NCI-H1048 (cell line): ENCODE data around the gene TXLNA.

ENCODE experiments used
- DNase-seq: peaks from one replicate; lab custom pipeline; 2025; lab: John Stamatoyannopoulos, UW

The TXLNA gene

DNA sequence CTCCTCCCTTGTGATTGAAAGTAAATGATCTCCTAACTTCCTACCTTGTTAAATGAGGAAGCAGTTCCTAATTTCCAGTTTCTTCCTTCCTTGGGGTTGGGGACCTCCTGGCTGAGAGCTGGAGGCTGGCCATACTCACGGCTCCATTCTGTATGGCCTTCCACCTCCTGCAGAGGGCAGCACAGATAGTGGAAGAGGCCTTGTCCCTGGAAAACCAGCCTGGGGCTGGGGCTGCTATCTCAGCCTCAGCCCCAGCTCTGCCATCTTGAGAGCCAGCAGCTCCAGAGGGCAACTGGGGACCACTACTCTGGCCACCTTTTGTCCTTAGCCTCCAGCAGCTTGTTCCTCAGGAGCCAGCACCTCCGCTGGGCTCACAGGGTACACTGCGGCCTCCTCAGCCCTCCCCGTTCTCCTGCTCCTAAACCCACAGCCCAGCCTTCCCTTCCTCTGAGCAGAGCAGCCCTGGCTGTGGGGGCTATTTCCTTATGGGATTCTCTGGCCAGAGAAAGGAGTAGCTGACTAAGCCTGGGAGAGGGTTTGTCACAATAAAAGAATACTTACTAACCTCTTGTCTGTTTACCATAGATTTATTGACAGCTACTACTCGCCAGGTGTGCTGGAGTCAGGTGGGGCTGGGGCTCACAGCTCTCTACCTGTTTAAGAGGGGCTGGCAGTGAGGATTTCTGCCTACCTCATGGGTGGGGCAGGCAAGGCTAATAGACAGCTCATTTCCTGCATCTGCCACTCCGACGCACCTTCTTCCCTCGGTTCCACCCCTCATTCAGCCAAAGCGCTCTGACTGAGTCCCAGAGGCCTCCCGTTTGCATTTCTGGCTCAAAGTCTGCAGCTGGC is 36.4 kb downstream of the TXLNA start:
- DNase-seq: no peak

DNA sequence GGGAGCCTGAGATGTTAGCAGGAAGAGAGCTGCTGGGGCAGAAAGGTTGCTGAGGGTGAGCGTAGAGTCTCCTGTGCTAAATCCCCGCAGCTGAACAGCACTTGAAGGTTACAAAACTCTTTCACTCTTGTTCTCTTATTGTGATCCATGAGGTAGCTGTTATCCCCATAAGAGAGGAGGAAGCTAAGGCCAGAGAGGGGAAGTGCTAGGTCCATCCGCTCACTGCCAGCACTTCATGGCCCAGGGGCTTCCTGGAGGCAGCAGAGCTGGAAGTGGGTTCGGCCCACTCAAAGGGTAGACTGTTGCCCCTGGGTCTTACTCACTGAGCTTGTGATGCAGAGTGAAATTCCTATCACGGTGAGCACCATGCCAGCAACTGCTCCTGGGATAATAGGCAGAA is 37.1 kb downstream of the TXLNA start:
- no peak for DNase-seq

DNA sequence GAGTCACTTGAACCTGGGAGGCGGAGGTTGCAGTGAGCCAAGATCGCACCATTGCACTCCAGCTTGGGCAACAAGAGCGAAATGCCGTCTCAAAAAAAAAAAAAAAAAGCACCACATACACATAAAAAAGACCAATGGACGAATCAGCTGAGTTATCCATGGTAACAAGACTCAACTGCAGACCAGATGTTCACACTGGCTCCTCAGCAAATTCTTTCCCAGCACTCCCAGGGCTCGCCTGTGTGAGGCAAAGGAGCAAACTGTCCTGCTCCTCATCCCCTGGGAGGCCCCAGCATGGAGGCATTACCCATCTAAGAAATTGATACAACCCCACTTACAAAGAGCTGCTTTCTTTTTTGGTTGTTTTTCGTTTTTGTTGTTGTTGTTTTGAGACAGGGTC is 39.5 kb downstream of the TXLNA start:
- no peak for DNase-seq

DNA sequence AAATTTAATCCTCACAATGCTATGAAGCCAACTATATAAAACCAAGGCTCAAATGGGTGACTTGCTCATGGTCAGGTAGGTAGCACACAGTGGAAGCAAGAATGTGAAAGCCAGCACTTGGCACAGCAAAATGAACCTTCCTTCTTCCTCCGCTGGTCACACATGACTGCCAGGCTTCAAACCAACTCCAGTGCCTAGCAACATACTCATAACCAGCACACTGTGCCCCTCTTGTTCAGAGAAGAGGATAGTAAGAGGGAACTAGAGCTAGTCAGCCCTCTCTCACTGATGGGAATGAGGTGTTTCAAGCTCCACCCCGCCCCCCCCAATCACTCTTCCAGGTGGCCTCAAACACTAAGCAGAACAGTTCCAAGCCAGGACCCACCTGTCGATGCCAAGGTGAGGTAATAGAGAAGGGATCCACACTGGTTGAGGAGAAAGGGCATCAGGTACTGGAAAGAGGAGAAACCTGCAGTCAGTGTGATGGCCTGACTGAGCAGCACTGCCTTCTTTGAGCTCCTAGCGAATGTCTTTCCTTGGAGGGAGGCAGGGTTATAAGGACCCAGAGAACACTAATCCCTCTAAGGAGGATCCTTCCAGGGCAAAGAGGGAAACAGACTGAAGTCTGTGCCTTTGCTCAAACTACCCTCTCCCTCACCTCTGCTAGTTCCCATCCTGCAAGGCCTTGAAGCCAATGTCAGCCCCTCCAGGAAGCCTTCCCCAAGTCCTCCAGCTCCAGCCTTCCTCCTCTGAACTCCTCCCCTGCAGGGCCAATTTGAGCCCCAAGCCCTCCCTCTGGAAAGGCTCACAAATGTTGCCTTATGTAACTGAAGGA is 41.5 kb downstream of the TXLNA start:
- no peak for DNase-seq

DNA sequence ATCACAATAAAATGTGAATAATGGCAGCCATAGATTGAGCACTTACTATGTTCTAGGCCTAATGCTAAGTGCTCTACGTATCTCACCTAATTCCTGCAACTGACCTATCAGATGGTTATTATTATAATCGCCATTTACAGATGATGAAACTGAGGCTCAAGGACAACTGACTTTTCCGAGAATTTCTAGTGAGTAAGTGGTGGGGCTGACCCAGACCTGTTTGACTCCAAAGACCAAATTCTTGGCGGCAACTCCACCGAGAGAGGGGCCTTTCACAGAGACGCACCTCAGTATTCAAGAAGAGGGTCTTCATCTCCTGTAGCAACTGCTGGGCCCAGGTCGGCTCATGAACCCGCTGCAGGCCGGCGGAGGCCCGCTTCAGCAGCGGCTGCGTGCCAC is 42.1 kb downstream of the TXLNA start:
- DNase-seq: no peak

DNA sequence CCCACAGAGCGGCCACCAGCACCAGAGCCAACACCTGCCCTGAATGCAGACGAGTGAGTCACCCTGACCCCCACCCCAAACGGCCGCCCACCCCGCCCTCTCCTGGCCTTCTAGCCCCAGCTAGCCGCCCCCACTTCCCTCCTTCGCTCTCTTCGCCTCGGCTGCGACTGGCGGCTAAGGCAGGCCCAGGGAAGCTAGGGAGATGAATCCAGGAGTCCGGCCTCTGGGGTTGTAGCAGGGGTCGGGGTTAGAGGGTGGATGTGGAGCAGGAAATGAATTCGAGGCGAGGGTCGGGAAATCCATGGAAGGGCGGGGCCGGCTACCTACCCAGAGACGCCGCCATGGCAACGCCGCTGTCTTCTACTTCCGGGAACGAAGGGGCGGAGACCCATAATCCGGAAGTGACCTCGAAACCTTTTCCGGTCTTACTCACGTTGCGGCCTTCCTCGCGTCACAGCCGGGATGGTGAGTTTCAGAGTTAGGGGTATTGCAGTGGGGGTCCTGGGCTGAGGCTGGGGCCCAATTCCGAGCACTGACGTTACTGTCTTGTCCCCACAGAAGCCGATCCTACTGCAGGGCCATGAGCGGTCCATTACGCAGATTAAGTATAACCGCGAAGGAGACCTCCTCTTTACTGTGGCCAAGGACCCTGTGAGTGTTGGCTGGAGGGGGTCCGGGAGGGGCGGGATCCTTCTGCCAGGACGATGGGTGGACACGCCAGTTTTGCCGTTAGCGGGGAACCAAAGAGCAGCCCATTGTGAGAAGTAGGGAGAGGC is 42.7 kb downstream of the TXLNA start, which contains the start of the genes EIF3I and TMEM234:
EIF3I (plus strand) TSS at position 428 of the 776 bp plus-strand sequence; CDS start at position 463, 35 bp downstream.
TMEM234 (minus strand) TSS at position 374 of the 776 bp plus-strand sequence; CDS start at position 343, 31 bp downstream.
- peak; percentile 72 for DNase-seq

DNA sequence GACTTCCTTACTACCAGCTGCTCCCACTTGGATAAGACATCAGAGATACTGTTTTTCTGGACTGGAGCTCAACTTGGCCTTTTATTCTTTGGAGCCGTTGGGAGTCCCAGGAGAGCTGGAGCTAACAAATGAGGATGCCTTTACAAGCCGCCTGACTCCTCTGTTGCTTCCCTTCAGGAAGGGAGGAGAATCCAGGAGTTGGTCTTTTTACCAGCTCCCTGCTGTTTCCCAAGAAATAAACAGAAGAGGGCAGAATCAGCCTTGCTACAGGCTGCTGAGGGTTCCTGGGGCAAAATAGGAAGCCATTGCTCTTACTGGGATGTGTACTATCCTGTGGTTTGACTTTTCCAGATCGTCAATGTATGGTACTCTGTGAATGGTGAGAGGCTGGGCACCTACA is 44.2 kb downstream of the TXLNA start:
- DNase-seq: no peak

DNA sequence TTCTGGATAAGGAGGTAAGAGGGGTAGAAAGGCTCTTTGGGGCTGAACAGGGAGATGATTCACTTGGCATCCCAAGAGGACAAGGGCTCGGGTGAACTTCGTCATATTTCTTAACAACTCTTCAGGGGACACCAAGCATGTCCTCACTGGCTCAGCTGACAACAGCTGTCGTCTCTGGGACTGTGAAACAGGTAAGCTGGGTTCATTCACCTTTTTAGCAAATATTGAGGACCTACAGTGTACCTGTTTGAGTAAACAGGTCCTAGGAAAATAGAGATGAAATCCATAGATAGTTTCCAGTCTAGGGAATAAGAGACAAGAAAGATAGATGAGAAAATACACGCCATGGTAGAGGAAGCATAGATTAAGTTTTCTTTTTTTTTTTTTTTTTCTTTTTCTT is 44.8 kb downstream of the TXLNA start:
- no peak for DNase-seq

DNA sequence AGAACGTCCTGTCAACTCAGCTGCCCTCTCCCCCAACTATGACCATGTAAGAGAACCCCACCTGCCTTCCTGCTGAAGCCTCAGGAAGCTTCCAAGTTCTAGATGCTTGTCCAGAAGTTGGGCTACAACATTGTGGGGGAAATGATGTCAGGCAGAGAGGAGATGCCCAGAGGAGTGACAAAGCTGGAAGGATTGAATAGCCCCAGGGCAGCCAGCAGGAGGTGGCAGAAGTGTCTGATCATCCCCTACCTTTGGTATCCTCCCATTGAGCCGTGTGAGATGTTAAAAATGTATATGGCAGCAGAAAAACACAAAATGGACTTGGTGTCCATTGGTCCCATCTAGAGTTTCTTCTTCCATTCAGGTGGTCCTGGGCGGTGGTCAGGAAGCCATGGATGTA is 49.3 kb downstream of the TXLNA start:
- DNase-seq: no peak

DNA sequence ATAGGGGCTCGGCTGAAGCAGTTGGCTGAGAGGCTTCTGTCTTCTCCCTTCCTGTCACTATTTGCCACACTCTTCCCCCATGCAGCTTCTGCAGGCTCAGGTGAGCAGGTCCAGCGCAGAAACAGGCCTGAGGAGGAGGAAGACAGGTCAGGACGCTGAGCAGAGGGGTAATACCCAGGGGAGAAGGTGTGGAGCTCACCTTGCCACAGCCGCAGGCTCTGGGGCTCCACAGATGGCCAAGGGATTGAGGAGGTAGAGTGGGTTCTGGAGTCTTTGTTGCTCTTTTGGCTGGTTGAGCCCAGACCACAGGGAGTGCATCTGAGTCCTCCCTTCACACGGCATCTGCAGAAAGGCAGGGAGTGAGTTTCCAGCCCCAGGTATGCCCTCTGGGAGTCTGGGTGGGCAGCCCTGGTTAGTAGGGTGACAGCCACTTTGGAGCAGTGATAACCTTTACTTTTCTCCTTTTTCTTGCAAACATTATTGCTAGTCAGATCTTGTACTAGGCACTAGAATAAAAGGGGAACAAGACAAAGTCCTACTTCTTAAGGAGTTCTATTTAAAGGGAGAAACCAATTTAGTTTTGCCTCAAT is 52.5 kb downstream of the TXLNA start:
- no peak for DNase-seq

DNA sequence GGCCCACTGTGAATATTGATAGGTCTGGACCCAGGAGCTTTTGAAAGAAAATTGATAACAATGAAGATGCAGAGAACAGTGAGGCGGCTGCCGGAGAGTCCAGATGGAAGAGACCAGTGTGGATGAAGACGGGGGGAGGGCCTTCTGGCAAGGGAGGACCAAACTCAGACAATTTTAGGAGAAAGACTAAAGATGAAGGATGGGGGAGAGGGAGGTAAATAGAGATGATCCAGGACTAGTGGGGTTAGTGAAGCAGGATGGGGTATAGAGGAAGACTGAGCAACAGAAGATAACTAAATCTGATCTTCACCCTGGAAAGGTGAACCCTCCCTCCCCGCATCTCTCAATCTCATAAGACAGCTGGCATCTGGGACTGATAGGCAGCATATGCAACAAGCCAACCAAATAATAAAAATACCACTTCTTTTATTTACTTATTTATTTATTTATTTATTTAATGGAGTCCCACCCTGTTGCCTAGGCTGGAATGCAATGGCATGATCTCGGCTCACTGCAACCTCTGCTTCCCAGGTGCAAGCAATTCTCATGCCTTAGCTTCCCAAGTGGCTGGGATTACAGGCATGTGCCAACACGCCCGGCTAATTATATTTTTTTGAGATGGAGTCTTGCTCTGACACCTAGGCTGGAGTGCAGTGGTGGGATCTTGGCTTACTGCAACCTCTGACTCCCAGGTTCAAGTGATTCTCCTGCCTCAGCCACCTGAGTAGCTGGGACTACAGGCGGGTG is 53.3 kb downstream of the TXLNA start:
- DNase-seq: no peak

DNA sequence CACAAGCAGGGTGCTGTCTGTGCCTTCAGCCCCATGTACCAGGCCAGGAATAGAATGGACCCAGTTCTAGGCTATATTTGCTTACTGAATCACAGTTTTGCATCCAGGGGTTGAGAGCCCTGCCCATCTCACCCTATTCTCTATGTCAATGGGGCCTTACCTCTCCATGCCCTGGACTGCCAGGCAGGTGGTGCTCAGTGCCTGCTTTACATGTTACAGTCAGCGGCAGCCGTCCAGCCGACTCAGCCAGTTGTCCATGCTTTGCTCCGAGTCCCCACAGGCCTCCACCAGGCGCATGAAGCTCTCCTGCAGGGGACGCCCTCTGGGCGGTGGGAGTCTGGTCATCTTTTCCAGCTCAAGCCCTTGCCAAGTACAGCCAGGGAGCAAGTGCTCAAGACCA is 55.3 kb downstream of the TXLNA start:
- no peak for DNase-seq

DNA sequence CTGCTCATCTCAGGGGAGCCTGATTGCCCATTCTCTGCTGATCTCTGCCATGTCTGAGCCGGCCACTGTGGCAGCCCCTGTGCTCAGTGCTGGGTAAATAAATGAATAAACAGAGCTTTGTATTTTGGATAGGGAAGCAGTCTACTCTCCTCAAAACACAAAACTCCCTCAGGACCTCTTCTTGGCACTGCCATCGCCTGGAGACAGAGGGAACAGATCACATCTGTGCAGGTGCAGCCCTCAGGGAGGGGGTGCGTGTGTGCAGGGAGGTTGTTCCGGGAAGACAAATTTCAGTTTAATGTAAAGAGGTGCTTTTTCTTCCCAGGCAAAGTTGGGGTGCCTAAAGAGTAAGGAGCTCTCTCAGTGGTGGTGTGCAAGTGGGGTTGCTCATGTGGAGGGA is 59.9 kb downstream of the TXLNA start:
- no peak for DNase-seq

DNA sequence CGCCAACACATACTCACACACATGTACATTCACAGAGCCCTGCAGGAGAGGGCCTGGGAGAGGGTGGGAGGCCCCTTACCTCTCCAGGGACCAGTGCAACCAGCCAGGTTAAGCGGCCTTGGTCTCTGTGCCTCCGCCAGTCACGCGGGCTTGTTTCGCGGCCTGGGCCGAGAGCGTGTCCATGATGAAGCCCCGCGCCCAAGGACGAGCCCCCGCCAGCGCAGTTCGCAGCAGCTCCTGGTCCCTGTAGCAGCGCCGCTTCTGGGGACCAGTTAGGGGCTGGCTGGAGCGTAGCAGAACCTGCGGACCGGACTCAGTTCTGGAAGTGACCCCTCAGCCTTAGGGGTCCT is 60.3 kb downstream of the TXLNA start:
- DNase-seq: no peak

DNA sequence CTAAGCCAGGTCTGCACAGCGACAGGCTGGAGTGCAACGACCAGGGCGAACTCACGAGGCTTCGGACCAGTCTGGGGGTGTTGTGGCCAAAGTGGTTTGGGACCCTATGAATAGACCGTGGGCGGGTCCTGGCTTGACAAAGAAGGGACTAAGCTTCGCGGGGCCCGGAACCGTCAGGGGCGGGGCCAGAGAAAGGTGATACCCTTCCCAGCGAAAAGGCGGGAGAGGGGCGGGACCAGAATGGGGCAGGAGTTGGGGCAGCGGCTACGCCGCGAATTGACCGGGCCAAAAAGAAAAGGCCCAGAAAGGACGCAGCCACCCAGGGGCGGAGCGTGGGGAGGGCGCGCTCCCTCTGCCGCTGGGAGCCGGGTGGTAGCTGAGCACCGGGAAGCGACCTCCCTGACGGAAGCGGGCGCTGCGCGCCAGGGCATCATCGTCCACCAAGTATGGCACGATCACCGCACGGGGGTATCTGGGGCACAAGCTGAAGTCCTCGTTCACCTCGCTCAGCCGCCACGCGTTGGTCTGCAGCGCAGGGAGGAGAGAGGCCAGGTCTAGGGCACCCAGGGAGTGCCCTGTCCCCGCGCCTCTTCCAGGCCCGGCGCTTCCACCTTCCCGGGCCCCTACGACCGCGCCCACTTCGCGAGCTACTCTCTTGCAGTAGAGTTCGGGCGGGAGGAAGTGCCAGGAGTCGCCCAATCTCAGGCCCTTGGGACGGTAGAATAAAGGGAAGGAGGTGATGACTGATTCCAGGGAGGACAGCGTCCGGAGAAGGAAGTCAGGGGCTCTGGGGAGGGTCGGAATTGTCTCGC is 60.9 kb downstream of the TXLNA start:
- DNase-seq: peak; percentile 50

DNA sequence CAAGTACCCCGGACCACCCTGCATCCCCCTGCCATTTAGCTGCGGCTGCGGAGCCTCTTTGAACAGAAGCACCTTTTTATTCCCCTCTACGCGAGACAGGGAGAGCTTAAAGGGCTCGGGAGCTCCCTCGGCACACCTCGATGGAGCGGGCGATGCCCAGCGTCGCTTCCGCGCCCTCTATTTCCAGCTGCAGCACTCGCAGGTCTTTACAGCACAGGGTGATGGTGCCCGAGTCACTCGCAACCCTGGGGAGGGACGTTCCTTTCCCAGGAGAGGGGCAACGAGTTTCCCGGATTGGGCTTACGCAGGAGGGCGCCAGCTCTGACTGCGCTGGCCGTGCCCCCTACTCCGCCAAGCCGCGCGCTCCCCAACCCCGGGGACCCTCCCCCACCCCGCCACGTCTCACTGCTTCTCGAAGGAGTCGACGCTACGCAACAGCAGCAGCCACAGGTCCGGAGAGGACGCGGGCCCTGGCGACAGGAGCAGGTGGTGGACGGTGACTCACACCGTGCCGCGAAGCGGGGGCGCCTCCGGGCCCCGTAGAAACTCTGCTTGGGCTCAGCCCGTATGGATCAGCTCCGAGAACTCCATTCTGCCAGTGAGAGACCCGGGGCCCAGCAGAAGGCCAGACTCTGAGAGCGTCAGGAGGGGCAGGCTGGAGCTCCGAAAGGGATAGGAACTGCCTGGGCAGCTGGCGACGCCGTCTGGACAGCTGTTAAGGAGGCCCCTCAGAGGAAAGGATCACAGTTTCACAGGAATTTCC is 61.7 kb downstream of the TXLNA start:
- no peak for DNase-seq

DNA sequence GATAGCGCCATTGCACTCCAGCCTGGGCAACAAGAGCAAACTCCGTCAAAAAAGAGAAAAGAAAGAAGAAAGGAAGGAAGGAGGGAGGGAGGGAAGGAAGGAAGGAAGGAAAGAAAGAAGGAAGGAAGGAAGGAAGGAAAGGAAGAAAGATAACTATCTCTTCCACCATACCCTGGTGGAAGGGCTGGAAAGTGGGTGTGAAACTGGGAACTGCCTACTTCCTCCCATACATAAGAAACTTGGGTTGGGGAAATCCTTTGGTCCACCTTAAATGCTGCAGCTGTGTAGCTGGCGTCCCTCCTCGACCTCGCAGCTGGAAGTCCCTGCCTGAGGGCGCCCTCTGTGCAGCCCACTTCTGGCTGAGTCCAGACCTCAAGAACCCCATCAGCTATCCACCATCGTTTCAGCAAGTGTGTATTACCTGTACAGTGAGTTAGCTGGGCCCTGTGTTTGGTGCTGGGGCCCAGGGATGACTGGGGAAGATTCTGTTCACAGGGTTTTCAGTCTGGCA is 62.9 kb downstream of the TXLNA start:
- no peak for DNase-seq

DNA sequence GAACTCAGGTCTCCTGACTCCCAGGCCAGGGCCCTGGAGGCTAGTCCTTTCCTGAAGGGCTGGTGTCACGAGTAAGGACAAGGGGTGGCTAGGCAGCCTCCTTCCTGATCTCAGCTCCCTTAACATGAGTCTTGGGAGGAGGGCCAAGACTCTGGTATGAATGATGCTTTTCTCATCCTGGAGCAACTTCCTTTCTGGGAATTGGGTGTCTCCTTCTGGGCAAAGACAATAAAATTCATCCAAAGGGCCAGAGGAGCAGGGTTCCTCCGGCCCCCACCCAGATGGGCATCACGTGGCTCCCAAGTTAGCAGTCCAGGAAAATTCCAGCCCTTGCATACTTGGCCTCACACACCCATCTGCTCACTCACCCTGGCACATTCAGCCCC is 67.4 kb downstream of the TXLNA start, which contains the start of gene FAM167B:
FAM167B (plus strand) TSS at position 335 of the 386 bp plus-strand sequence. CDS start 200 bp downstream, outside the sequence.
- DNase-seq: no peak

DNA sequence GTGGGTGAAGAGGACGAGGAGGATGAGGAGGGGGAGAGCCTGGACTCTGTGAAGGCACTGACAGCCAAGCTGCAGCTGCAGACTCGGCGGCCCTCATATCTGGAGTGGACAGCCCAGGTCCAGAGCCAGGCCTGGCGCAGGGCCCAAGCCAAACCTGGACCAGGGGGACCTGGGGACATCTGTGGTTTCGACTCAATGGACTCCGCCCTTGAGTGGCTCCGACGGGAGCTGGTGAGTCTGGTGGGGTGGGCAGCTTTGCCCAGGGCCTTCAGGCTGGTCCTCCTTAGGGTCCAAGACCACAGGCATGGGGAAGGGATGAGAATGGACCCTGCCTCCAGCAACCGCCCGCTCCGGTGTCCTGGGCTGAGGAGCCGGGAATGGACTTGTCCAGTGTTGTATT is 68.0 kb downstream of the TXLNA start:
- no peak for DNase-seq
